Astrocyte of the spinal cord (primary cell): ENCODE measurements around the gene ZBTB20.

Experiments
- DNase-seq: peaks from one replicate; pipeline ENCODE4 v3.0.0; 2011; ENCODE audit warnings: low read depth, low spot score
- H3K4me3 ChIP-seq: 2 replicates; pipeline ENCODE4 v1.5.1; 2011; ENCODE audit warnings: low read depth, mild to moderate bottlenecking, low read length, moderate library complexity
- in situ Hi-C: cut with HindIII; loops from 2 replicates; pipeline ENCODE4 v1.10.0; 2017; ENCODE audit warnings: low sequenced_read_pairs
- TF ChIP-seq, protein P1 (sequence below): IDR thresholded peaks from 2 replicates; pipeline ENCODE4 v1.5.1; 2012; ENCODE audit warnings: low read depth, mild to moderate bottlenecking, low read length, inconsistent platforms

ZBTB20 gene

DNA sequence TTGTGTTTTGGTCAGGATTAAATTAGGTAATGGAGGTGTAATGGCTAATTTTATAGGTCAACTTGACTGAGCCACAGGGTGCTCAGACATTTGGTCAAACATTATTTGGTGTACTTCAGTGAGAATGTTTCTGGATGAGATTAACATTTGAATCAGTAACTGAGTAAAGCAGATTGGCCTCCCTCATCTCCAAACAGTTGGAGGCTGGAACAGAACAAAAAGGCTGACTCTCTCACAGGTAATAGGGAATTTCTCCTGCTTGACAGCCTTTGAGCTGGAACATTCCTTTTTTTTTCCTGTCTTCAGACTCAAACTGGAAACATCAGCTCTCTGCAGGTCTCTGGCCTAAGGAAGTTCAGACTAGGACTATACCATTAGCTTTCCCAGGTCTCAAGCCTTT is 280.7 kb downstream of the ZBTB20 start:
- TF ChIP-seq, protein P1, sequence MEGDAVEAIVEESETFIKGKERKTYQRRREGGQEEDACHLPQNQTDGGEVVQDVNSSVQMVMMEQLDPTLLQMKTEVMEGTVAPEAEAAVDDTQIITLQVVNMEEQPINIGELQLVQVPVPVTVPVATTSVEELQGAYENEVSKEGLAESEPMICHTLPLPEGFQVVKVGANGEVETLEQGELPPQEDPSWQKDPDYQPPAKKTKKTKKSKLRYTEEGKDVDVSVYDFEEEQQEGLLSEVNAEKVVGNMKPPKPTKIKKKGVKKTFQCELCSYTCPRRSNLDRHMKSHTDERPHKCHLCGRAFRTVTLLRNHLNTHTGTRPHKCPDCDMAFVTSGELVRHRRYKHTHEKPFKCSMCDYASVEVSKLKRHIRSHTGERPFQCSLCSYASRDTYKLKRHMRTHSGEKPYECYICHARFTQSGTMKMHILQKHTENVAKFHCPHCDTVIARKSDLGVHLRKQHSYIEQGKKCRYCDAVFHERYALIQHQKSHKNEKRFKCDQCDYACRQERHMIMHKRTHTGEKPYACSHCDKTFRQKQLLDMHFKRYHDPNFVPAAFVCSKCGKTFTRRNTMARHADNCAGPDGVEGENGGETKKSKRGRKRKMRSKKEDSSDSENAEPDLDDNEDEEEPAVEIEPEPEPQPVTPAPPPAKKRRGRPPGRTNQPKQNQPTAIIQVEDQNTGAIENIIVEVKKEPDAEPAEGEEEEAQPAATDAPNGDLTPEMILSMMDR: no peak
- no peak for DNase-seq
- H3K4me3 ChIP-seq: no peak overlapping the region
- in situ Hi-C loops: no loop called here

DNA sequence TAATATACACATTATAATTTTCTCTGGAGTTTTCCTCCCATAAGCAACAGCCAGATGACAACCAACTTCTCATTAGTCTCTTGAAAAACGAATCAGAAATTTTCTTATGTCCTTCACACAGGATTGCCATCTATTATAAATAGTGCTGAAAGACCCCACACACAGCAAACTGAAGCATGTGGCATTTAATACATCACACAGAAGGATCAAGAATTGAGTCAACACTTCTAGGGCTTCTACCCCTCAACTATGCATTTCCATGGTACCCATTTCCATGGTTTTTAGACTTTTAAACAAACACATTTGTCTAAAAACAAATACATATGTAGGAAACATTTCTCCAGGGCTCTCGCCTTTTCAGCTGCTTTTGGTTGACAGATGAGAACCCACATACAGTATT is 282.1 kb downstream of the ZBTB20 start:
- TF ChIP-seq, protein P1: no peak
- in situ Hi-C loops: no loop called here
- no peak overlapping the region for H3K4me3 ChIP-seq
- DNase-seq: no peak

DNA sequence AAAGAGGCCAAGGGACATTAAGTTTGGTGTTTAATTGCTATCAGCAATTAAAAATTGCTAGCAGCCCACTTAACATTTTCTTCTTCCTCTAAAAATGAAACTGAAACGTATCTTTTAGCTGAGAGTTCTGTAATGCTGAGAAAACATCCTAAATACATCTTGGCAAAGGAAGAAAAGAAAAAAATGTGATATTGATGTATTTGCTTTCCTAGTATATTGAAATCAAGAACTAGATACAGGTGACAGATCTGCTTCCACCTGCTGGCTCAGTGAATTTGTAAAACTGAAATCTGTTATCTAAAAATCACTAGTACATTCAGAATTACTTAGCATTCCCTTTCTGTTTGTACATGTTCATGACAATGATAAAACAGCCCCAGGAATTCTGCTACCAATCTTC is 283.2 kb downstream of the ZBTB20 start:
- no peak for DNase-seq
- in situ Hi-C loops: no loop called here
- TF ChIP-seq, protein P1: no peak
- no peak overlapping the region for H3K4me3 ChIP-seq

DNA sequence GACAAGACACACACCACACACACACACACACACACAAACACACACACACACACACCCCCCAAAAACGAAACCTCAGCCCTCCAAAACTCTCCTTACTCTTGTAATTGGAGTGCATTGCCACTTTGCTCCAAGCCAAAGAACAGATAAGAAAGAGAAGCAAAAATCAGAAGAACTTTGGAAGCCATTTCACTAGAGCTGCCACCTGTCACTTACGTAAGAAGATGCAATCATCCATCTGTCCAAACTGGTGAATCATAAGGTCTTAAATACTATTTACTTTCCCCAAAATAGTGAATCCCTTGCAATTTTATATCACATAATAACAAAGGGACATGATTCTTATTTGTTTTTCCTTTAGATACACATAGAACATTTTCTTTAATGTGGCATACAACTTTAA is 285.4 kb downstream of the ZBTB20 start:
- DNase-seq: no peak
- H3K4me3 ChIP-seq: no peak overlapping the region
- TF ChIP-seq, protein P1: no peak
- in situ Hi-C loops: no loop called here

DNA sequence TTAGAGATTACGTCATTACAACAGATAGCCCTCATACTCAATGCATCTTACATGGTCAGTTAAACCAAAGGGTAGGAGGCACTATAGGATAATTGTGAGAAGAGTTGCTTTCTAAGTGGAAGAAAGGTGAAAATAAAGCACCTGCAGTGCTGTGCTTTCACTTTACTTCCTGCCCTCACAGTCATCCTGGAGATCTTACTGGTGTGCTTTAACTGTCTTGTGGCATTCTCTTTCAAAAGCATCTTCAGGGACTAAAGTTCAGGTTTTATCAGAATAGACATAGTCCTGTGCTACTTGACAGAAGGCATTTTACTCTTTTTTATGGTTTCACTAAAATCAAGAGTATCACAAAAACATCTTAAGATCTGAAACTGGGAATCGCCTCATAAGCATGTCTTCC is 286.6 kb downstream of the ZBTB20 start:
- no peak overlapping the region for H3K4me3 ChIP-seq
- no peak for DNase-seq
- in situ Hi-C loops: no loop called here
- TF ChIP-seq, protein P1: no peak

DNA sequence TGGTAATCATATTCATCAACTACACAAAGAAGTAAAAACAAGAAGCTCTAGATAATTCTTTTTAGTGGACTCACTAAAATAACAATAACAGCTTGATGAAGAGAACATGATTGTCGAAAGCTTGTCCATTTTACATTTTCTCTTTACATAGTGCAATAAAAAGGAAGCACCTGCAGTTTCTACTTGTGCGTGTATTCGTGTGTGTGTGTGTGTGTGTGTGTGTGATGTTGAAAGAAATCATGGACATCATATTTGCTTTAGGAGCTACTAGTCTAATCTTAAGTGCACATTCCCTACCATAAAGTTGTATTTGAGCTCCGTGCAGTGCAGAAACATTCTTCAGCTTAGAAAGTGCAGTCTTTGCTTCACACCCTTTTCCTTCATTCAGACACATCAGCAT is 288.8 kb downstream of the ZBTB20 start:
- TF ChIP-seq, protein P1: no peak
- no peak overlapping the region for H3K4me3 ChIP-seq
- no peak for DNase-seq
- in situ Hi-C loops: no loop called here

DNA sequence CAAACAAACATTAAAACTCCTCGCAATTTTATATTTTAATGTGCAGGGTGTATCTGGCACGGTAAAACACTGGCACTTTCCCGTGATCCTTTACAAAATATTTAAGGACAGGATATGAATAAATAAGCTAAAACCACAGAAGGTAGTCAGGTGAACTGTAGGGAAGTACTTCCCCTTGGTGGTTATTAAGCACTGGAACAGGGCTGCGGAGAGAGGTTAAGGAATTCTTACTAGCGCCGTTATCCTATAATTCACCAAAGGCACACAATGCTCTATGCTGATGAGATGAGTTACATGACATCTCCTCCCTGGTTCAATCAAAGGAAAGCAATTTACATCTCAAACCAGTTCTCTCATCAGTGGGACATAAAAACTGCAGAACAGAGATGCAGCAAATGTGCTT is 289.8 kb downstream of the ZBTB20 start:
- in situ Hi-C loops: no loop called here
- no peak overlapping the region for H3K4me3 ChIP-seq
- TF ChIP-seq, protein P1: no peak
- no peak for DNase-seq
